NCI-H460 (cell line): ENCODE measurements around the gene C10orf67. TPM values are rescaled to one million over a fixed set of nuclear protein-coding genes. Genes with fewer than 3 reads are reported as not detected.
"Not testable (repeated sequence)": the region's sequence is repeated elsewhere in the genome, so short reads cannot be mapped to it uniquely, and the experiment has no call there.

Source experiments
- DNase-seq: peaks from one replicate; pipeline ENCODE4 v3.0.0-alpha.2; 2016; ENCODE audit warnings: low read depth; ENCODE audit errors: extremely low read depth
- total RNA-seq: library from RNA; depleted of rRNA; stranded (reverse); fragments of >200 nt; shearing (Covaris generic); gene quantifications from 2 replicates; pipeline ENCODE4 v1.2.3, GENCODE V29; 2014

C10orf67 gene
- total RNA-seq, 1 experiment from 2014 or later, result not detected

DNA sequence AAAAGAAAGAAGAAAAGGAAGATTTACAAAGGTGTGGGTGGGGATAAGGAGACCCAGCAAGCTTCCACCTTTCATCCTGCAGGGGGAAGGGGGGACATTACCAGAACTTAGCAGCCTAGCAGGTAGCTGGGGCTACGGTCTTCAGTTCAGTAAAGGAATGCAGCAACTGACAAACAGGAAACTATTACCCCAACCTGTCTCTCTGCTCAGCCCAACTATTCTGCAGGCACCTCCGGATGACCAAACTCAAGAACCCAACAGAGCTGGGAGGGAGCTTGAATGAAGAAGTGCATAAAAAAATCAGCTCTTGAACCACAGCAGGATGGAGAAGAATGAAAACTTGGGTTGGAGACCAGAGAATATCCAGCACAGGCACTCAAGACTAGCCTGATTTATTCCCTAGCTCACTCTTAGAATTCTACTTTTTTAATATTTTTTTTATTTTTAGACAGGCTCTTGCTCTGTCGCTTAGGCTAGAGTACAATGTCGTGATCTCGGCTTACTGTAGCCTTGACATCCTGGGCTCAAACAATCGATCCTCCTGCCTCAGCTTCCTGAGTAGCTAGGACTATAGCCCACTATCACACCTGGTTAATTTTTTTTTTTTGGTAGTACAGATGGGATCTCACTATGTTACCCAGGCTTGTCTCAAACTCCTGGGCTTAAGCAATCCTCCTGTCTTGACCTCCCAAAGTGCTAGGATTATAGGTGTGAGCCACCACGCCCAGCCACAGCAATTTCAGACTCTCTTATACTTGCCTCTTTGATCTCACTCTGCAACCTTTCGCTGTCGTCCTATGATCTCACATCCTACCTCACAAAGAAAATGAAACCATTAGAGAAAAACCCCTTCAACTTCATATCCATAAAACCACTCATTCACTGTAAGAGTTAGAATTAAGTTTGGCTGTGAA is 18.5 kb upstream of the C10orf67 start:
- no peak for DNase-seq

DNA sequence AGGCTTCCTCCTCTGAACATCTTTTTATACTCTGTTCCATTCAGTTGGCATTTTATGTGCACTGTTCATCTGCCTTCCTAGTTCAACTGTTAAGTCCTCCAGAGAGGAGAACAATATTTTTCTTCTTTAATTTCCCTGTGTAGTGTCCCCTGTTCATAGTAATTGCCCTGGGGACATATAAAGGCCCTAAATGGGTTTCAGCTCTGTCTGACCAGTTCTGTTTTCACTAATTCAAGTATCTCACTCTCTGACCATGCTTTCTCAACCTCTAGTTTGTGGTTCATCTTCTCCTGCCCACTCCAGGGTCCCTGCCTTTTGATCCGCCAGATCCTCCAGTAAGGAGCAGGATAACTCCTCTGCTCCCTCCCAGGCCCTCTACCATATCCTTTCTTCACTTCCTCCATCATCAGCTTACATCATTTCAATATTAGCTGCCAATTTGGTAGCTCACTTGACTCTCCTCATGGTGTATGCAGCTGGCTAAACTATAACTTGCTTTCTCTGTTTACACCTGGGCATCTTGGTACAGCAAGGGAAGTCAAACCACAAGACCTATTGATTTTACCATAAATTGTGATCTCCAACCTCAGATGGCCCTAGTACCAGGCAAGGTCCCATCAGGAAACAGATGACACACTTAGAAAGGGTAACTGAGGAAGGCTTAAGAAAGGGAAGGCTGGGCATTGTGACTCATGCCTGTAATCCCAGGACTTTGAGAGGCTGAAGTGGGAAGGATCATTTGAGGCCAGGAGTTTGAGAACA is 17.7 kb upstream of the C10orf67 start:
- DNase-seq, result no peak

DNA sequence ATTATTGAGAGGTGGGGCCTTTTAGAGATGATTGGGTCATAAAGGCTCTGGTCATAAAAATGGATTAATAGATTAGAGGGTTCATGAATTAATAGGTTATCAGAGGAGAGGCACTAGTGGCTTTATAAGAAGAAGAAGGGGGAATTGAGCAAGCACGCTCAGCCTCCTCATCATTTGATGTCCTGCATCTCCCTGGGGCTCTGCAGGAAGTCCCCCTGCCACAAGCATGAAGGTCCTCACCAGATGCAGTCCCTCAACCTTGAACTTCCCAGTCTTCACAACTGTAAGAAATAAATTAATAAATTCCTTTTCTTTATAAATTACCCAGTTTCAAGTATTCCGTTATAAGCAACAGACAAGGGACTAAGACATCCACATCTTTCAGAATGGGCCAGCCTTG is 17.1 kb upstream of the C10orf67 start:
- DNase-seq, result no peak

DNA sequence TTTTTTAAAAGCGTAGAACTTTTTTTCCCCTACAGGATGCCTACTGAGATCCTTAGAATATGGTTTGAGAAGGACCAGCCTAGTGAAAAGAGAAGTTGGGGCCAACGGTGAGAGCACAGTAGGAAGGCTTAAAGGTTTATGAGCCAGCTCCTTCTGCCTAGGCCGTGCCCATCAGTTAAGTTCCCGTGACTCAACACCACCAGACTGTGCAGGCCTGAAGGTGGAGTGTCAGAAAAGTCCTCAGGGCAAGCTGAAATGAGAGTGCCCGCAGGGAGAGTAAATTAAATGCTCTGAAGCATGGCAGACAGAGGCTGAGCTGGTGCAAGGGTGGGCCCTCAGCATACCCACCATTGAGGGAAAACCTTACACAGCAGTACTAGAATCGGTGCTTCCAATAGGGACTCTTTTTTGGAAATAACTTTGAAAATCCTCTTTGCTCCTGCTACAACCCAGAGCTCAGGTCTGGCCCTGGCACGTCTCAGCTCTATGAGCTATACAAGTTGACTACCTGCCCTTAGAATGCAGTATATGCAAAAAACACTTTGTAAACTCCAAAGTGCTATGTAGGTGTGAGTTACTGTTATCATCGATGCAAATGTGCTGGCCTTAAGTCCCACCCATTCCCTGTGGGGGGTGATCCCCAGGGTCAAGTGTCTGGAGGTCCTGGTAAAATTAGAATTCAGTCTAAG is 15.2 kb upstream of the C10orf67 start:
- no peak for DNase-seq

DNA sequence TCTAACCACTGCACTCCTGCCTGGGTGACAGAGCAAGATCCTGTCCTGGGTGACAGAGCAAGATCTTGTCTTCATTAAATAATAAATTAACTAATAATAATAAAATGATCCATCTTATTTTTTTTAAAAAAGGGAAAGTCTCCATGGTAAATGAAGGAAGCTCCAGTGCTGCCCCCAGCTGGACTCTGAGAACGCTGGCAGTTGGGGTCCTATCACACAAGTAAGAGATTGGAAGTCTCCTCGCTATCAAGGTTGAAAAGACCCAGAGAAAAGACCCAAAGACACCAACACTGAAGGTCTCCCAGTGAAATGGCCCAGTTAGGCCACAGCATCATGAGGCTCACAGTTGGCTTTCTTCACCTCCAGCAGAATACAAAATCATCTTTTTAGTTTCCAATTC is 13.8 kb upstream of the C10orf67 start:
- DNase-seq, result no peak

DNA sequence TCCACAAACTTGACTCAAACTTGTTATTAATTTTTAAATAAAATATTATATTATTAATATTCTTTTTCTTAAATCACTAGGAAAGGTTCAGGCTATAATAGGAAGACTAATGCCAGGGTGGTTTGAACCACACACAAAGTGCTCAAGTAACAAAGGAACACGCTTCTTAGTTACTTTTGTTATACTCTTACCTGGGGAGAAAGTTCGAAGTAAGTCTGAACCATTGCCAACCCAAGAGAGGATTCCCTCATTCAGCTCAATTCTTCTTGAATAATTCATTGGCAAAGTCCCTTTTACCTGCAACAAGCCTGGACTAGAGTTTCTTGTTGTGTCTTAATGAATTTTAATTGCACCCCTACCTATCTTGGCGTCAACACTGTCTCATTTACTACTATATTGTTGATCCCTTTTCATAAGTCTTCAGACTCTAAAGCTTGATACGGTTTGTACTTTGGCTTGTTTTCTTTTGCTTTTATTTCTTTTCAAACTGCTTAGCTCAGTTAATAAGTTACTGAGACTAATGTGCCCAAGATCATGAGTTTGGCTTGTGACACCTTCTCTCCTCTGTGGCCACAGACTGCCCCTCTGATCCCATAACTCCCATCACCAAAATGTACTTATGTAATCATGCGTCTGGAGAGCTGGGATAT is 10.2 kb upstream of the C10orf67 start:
- DNase-seq, result no peak

DNA sequence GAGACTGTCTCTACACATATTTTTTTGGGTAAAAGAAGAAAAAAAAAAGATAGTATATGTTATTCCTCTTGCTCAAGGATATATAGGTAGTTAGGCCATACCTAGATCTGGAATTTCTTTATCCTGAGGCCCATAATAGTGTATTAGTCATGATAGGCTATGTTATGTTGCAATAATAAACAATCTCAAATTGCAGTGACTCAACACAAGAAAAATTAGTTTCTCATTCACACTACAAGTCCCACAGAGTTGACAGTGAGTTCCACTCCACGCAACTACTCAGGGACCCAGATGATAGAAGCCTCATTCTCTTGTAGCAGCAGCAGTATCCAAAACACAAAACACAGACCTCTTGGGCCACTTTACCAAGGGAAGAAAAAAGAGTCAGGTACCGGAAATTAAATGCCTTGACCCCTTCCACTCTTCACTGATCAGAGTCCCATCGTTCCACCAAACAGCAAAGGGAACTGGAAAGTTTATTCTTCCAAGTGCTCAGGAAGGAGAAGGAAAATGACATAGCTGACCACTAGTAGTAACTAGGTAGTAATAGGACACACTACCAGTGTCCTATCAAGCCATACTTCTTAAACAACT is 7.4 kb upstream of the C10orf67 start:
- DNase-seq, result no peak

DNA sequence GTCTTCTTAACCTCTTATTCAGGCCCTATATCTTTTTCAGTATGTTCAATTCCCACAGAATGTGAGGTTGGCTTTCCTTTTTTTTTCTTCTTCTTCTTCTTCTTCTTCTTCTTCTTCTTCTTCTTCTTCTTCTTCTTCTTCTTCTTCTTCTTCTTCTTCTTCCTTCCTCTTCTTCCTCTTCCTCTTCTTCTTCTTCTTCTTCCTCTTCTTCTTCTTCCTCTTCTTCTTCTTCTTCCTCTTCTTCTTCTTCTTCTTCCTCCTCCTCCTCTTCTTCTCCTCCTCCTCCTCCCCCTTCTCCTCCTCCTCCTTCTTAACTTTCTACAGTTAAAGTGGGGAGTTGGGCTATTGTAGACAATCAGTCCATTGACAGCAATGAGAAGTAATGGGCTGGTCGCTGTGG is 6.1 kb upstream of the C10orf67 start:
- DNase-seq, result not testable (repeated sequence)

DNA sequence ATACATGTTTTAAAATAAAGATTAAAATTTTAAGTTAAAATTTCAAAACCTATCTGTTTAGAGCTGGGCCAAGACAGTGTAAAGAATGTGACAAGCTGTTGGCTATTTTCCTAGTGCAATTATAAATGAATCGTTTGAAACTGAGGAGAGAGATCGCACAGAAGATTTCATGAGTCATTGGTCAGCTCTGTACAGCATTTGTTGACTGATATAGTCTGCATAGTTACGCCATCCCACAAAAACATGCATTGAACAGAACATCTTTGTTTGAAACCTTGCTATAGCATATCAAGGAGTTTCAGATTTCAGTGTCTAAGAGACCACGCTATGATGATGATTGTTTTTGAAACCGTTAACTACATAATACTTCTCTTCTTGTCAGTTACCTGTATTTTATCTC is 1.3 kb upstream of the C10orf67 start:
- peak; percentile 69 for DNase-seq

DNA sequence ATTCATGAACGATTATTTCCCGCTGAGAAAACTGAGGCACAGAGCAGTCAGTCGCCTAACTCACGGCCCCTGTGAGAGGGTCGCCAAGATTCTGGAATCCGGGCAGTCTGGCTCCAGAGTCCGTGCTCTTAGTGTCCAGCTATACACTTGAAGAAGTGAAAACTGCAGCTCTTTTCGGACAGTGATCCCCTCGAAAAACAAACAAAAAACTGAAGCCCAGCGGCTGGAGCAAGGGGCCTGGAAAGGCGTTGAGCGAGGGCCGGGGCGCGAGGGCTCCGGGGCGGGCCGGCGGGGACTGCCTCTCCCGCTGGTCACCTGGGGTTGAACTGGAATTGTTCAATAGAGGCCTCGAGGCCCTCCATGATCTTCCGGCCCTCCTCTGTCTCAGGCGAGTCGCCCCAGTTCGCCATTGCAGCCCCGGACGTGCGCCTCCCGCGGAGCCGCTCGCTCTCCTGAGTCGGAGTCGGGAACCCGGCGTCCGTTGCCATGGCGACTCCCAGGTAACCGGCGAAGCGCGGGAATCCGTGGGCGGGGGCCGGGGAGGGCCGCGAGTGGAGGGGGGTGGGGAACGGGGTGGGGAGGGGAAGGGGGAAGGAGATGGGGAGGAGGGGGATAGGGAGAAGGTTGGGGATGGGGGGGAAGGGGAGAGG is 881 bp downstream of the C10orf67 start:
- DNase-seq, result no peak

DNA sequence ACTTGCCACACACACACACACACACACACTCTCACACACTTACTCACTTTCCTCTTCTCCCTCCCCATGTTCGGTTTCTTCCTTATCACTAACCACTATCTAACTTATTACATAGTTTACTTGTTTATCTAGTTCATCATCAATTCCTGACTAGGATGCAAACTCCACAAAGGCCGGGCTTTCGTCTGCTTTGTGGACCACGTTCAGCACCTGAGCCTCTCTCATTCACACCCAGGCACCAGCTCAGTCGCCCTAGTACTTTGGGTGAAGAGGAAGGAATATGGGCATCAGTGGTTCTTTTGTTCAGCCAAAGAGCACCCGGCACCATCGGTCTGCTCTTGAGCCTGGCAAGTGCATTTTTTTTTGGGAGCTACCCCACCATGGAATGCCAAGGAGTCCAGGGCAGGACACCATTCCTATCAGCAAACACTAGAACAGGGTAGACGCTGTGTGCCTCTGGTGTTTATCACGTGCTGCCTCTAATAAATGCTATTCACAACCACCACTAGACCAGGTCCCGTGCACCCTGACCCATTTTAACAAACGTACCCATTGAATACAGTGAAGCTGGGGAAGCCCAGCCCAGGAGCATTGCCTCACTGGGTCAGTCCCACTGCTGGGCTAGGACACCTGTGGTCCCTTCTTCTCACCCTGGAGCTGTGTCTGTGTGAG is 2.2 kb downstream of the C10orf67 start:
- no peak for DNase-seq

DNA sequence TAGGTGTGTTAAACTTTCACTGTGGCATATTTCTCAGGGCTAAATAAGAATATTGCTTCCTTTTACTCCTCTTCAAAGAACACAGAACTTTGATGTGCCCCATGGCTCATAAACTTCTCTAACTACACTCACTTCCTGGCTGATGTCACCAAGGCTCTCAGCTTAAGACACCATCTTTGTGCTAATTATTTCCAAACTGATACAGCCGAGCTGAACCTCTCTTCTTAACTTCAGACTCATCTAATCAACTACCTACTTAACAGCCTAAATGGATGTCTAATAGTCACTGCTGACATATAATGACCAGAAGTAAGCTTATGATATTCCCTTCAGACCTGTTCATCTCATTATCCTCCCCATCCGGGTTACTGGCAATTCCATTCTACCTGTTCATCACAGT is 3.6 kb downstream of the C10orf67 start:
- no peak for DNase-seq

DNA sequence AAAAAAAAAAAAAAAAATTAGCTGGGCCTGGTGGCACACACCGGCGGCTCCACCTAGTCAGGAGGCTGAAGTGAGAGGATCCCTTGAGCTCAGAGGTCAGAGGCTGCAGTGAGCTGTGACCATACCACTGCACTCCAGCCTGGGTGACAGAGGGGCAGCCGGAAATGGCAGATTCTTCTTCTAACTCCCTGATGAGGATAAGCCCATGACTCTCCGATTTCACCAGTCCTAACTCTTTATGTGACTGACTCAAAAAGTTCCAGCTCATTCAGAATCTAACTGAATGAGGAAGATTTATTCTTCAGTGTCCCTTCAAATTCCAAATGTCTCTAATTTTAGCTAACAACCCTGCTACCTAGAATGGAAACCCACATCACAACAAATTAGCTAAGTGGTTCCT is 4.2 kb downstream of the C10orf67 start:
- DNase-seq, result no peak

DNA sequence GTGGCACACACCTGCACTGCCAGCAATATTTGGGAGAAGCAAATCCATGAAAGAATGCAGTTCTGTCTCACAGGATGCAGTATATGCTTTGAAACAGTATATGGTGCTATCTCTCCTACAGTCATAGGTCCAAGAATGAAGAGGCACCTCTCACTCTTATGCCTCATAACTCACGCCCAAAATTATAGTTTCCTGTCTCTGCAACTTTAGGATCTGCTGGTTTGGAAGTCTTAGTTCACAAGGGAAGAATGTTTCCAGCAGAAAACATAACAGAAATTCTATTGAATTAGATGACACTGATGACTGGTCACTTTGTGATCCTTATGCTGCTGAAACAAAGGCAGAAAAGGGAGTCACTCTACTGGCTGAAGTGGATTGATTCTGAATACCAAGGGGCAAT is 5.7 kb downstream of the C10orf67 start:
- no peak for DNase-seq

DNA sequence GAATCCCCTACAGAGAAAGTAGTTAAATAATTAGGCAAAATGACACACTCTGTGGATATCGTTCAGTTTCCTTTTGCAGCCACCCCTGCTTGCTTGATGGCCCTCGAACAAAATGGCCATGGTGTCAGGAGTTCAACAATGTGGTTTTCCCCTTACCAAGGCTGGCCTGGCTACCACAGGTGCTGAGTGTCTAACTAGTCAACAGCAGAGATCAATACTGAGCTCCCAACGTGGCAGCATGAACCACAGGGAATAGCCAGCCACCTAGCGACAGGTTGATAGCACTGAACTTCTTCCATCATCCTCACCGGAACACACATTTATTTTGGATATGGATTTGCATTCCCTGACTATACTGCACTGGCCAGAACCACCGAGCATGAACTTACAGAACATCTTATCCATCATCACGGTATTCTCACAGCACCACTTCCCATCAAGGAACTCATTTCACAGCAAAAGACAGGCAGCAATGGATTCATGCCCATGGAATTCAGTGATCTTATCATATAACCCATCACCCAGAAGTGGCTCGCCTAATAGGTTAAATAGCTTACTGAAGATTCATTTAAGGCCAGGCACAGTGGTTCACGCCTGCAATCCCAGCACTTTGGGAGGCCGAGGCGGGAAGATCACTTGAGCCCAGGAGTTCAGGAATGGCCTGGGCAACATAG is 6.3 kb downstream of the C10orf67 start:
- no peak for DNase-seq

DNA sequence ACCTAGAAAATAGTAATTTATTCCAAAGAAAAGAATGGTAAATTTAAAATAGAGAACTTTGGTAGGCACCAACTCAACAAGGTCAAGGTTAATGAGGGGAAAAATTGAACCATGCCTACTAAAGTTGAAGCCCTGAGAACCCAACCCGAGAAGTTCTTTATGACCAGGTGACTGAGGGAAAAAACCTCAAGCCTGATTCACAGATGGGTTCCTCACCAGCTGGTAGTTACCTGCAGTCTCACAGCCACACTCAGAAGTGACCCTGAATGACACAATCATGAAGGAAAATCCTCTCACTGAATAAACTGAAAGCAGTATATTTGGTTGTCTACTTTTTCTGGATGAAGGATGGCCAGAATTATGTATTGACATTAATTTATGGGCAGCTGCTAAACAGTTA is 7.0 kb downstream of the C10orf67 start:
- DNase-seq, result no peak

DNA sequence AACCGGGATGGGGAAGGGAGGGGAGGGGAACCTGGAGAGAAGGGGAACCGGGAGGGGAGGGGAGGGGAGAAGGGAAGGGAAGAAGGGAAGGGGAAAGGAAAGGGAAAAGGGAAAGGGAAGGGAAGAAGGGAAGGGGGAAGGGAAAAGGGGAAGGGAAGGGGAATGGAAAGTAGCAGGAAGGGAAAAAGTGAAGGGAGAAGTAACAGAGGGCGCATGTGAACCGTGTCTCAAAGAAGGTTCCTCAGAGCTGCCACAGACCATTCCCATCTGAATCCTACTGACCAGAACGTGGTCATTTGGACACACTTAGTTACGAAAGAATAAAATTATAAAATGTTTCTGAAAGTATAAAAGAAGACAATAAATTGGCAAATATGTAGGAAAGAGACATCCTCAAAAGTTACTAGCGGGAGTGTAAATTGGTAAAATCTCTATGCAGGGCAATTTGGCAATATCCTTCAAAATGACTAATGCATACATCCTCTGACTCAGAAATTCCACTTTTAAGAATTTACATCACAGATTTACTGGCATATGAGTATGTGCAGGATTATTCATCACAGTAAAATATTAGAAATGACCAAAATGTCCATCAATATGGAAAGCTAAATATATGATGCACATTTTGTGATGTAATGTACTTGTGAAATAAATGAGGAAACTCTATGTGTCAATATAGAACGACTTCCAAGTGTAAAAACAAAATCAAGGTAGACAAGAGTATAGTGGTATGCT is 12.9 kb downstream of the C10orf67 start:
- DNase-seq, result peak; percentile 40

DNA sequence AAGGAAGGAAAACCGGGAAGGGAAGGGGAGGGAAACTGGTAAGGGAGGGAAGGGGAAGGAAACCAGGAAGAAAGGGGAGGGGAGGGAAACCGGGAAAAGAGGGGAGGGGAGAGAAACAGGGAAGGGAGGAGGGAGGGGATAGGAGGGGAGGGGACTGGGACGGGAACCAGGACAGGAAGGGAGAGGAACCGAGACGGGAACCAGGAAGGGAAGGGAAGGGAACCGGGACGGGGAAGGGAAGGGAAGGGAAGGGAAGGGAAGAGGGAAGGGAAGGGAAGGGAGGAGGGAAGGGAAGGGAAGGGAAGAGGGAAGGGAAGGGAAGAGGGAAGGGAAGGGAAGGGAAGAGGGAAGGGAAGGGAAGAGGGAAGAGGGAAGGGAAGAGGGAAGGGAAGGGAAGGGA is 13.6 kb downstream of the C10orf67 start:
- DNase-seq, result no peak
